ENCODE measurements around the gene NUP210L. TPM values are rescaled to one million over a fixed set of nuclear protein-coding genes. Genes with fewer than 3 reads are reported as not detected.

Gene NUP210L
- total RNA-seq, 6 experiments from 2014 or later = not detected

DNA sequence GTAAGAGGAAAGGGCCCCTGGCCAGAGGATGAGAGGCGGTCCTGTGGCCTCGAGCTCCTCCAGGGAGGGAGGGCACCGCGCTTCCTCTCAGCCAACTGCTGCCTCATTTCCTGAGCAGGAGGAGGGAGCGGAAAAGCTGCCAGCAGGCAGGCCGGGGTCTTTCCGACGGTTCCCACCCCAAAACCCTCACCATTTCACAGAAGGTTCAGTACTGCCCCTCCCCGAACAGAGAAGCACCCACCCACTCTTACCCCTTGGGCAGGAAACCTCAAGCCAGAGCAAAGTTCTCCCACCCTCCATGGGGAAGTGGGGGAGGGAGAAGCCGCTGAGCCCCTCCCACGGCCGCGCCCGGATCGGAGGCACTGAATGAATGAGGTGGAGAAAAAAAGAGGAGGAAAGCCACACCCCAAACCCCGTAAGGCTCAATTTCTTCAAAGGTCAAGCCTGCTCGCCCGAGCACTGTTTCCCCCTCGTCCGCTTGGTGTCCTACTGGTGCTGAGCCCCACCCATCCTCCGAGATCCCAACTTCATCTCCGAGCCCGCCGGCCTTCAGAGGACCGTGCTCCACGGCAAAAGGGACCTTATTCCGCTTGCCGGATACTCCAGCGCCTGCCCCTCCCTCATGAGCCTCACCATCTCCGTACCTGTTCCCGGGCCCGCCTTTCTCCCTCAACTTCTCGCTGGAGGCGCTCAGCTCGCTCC lies 27.6 kb upstream of the NUP210L start:
- peak overlapping the region; percentile 97 for H3K27ac Mint-ChIP-seq

DNA sequence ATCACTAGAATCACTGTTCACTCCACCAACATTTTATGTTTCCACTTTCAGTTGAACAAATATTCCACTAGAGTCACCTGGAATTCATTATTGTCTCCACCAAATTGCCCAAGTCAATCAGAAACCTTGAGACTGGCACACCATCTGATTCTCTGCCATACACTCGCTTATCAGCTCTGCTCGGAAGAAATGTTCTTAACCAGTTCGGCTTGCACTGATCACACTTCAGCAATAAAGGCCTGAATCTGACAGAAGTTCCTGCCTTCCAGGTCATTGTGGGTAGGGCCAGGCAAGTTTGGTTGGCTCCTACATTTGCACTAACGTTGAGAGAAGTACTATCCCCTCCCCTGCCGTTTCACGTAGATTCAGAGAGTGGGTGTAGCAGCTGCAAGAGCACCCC lies 27.1 kb upstream of the NUP210L start:
- DNase-seq = no peak
- Mint-ChIP-seq H3K27ac (peak overlapping the region; percentile 97), H3K4me1 (ENCODE audit: low read depth) (peaks cover 61% of the 10 kb centered on the region), H3K36me3 (ENCODE audit: low read depth) (peaks cover 46% of the 10 kb centered on the region), H3K4me3 (peak overlapping the region; percentile 99), H3K27me3 (ENCODE audit: insufficient read depth) (peaks cover 7% of the 10 kb centered on the region), H3K9me3 (no peaks in the 10 kb centered on the region; the same call in 1 of the 2 replicates)
- TF ChIP-seq, protein P1, sequence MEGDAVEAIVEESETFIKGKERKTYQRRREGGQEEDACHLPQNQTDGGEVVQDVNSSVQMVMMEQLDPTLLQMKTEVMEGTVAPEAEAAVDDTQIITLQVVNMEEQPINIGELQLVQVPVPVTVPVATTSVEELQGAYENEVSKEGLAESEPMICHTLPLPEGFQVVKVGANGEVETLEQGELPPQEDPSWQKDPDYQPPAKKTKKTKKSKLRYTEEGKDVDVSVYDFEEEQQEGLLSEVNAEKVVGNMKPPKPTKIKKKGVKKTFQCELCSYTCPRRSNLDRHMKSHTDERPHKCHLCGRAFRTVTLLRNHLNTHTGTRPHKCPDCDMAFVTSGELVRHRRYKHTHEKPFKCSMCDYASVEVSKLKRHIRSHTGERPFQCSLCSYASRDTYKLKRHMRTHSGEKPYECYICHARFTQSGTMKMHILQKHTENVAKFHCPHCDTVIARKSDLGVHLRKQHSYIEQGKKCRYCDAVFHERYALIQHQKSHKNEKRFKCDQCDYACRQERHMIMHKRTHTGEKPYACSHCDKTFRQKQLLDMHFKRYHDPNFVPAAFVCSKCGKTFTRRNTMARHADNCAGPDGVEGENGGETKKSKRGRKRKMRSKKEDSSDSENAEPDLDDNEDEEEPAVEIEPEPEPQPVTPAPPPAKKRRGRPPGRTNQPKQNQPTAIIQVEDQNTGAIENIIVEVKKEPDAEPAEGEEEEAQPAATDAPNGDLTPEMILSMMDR (IDR thresholded peaks at IDR 0.05) = no peak

More for the DNA sequence above, 27.6 kb upstream of the NUP210L start:
- peak; percentile 70 for DNase-seq
- peaks cover 42% of the 10 kb centered on the region for H3K36me3 Mint-ChIP-seq (ENCODE audit: low read depth)
- TF ChIP-seq, protein P1 (IDR thresholded peaks at IDR 0.05) = peak; percentile 19; the same call in 1 of the 2 replicates
- peaks cover 9% of the 10 kb centered on the region for H3K27me3 Mint-ChIP-seq (ENCODE audit: insufficient read depth)
- peaks cover 55% of the 10 kb centered on the region for H3K4me1 Mint-ChIP-seq (ENCODE audit: low read depth)
- H3K4me3 Mint-ChIP-seq = peak overlapping the region; percentile 99
- H3K9me3 Mint-ChIP-seq = no peaks in the 10 kb centered on the region; the same call in 1 of the 2 replicates

DNA sequence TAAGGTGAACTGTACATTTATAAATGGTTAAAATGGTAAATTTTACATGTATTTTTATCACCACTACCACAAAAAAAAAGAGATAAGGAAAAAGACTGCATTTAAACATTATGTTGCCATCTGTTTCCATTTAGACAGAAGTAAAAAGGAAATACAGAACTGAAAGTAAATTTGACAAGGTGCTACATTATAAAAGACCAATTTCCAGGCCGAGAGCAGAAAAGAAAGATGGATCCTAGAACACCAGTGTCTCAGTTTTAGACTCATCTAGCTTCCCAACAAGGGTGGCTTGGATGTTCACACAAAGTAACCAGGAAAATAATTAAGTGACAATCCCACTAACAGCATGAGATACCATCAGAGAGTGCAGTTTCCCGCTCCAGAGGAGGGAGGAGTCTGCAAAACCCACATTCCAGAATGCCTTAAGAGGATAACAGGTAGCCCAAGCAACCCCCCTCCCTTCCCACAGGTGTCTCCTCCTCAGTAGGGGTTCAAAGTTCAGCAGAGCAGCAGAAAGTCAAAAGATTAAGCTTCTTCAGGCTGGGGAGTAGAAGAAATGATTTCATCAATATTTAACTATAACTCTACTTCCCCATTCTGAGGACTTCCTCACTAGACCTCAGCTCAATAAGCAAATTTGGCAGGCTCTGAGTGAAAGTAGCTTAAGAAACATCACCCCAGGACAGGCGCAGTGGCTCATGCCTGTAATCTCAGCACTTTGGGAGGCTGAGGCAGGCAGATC lies 25.2 kb upstream of the NUP210L start:
- DNase-seq = no peak
- peaks cover 4% of the 10 kb centered on the region for H3K27me3 Mint-ChIP-seq (ENCODE audit: insufficient read depth)
- H3K9me3 Mint-ChIP-seq = no peaks in the 10 kb centered on the region; the same call in 1 of the 2 replicates
- TF ChIP-seq, protein P1 (IDR thresholded peaks at IDR 0.05) = no peak
- H3K36me3 Mint-ChIP-seq (ENCODE audit: low read depth) = peaks cover 57% of the 10 kb centered on the region
- H3K4me1 Mint-ChIP-seq (ENCODE audit: low read depth) = peaks cover 77% of the 10 kb centered on the region
- H3K27ac Mint-ChIP-seq = peak overlapping the region; percentile 19
- H3K4me3 Mint-ChIP-seq = peak overlapping the region; percentile 99

DNA sequence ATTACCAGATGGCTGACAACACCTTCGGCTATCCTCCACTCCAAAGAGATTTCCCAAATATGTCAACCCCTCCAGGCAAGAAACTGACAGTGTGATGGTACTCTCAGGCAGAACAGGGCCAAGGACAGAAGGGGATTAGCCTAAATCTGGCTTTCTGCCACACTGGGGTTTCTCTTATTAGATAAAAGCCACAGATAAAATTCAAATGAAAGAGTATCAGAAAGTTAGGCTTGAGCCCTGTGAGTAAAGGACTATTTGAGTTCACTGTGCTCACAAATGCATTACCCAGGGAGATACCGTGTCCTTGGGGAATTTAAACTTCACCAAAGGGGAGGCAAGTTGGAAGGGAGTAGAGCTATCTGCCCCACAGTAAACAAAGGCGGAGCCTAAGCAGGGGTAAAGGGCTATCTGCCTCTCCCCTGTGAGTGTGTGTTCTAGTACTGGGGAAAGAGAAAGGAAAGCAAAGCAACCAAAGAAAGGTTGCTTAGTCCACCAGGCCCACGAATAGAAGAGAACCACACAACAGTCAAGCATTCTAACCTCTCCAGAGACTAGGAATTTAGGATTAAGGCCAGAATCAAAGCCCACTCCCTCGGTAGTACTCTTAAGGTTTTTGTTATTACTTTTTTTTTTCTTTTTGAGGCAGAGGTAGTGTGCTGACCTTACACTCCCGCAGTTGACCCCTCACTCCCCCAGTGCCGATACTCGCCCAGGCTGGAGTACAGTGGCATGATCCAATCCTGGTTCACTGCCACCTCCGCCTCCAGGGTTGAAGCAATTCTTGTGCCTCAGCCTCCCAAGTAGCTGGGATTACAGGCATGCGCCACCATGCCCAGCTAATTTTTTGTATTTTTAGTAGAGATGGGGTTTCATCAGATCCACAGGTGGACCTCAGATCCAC lies 24.3 kb upstream of the NUP210L start:
- TF ChIP-seq, protein P1 (IDR thresholded peaks at IDR 0.05) = no peak
- Mint-ChIP-seq H3K27ac (peak overlapping the region; percentile 19), H3K4me1 (ENCODE audit: low read depth) (peaks cover 77% of the 10 kb centered on the region), H3K36me3 (ENCODE audit: low read depth) (peaks cover 57% of the 10 kb centered on the region), H3K9me3 (no peaks in the 10 kb centered on the region; the same call in 1 of the 2 replicates), H3K4me3 (peak overlapping the region; percentile 99), H3K27me3 (ENCODE audit: insufficient read depth) (peaks cover 4% of the 10 kb centered on the region)
- DNase-seq = no peak

DNA sequence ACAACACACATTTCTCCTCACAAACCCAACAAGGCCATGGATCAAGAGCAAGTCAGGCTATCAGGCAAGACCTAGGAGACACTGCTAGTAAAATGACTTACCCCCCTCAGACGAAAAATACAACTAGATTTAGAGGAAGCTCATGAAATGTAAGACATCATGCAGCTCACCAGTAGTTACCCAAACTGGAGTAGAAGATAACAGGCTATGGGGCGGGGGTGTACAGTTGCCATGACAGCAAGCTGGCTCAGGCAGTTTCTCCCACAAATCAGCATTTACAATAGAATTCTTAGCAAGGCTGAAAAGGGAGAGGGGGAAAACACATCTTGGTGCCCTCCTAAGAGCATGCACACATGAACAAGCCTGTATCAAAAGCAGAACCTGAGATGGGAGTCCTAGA lies 23.1 kb upstream of the NUP210L start:
- TF ChIP-seq, protein P1 (IDR thresholded peaks at IDR 0.05) = no peak
- Mint-ChIP-seq H3K9me3 (no peaks in the 10 kb centered on the region; the same call in 1 of the 2 replicates), H3K27me3 (ENCODE audit: insufficient read depth) (peaks cover 4% of the 10 kb centered on the region), H3K4me1 (ENCODE audit: low read depth) (peaks cover 69% of the 10 kb centered on the region), H3K36me3 (ENCODE audit: low read depth) (peaks cover 57% of the 10 kb centered on the region), H3K4me3 (0 out of 2 replicates have a peak overlapping the region, but pooled peaks have one; percentile 0), H3K27ac (peak overlapping the region; percentile 19)
- DNase-seq = no peak

Data from HFFc6 (cell line).